CD4-positive, alpha-beta T cell treated with Interleukin-12 subunit alpha and Interleukin-12 subunit beta, for 1 hour (primary cell): ENCODE data around the gene HPDL.
"Not testable (repeated sequence)": the region's sequence is repeated elsewhere in the genome, so short reads cannot be mapped to it uniquely, and the experiment has no call there.

Experiments
- DNase-seq: peaks from one replicate; pipeline ENCODE4 v3.0.0-alpha.2; 2020

Gene HPDL

DNA sequence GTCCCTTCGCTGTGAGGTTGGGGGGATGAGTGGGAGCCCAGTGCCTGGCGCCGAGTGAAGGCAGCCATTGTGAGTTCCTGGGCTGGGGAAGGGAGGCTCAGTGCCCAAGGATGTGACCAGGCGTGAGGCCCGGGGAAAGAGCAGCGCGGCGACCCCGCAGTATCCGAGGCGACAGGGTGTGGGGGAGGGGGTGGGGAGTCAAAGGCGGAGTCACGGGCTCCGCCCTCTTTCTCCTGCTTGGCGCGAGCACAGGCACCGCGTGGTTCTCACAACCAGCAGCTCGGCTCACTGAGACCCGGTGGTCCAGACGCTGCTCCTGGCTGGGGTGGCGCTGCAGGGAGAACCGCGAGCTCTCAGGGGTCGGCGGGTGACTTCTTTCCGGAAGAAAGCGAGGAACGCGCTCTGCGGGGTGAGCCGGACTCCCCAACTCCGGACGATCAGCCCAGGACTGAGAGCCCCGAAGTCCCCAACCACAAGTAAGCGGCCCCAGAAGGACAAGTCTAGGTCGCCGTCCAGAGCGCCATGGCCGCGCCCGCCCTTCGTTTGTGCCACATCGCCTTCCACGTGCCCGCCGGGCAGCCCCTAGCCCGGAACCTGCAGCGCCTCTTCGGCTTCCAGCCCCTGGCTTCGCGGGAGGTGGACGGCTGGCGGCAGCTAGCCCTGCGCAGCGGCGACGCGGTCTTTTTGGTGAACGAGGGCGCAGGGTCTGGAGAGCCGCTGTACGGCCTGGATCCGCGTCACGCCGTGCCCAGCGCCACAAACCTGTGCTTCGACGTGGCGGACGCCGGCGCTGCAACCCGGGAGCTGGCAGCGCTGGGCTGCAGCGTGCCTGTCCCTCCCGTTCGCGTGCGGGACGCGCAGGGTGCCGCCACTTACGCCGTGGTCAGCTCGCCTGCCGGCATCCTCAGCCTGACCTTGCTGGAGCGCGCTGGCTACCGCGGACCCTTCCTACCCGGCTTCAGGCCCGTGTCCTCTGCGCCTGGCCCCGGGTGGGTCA, at the start of gene HPDL:
Gene HPDL, plus strand, starts transcription at position 269 of the 997 bp plus-strand sequence. Its CDS starts 254 bp downstream, at position 523.
- DNase-seq, result peak; percentile 61

- DNase-seq, result no peak
Measured at GRCh38 chr1:45282351-45282750, 44.3 kb upstream of the HPDL start.

GRCh38 chr1:45284858-45285257, 41.8 kb upstream of the HPDL start:
- DNase-seq, result not testable (repeated sequence)

GRCh38 chr1:45286521-45286920, 40.2 kb upstream of the HPDL start:
- not testable (repeated sequence) for DNase-seq

DNA sequence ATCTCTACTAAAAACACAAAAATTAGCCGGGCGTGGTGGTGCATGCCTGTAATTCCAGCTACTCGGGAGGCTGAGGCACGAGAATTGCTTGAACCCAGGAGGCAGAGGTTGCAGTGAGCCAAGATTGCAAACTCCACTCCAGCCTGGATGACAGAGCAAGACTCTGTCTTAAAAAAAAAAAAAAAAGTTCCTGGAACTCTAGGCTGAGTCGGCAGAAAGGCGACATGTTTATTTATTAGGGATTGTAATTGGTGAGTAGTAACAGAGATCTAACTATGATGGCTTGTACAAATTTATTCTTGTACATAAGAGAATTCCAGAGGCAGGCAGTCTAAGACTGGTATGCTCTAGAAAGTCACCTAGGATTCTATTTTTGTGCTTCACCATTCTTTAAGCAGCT, 35.7 kb upstream of the HPDL start:
- not testable (repeated sequence) for DNase-seq

DNA sequence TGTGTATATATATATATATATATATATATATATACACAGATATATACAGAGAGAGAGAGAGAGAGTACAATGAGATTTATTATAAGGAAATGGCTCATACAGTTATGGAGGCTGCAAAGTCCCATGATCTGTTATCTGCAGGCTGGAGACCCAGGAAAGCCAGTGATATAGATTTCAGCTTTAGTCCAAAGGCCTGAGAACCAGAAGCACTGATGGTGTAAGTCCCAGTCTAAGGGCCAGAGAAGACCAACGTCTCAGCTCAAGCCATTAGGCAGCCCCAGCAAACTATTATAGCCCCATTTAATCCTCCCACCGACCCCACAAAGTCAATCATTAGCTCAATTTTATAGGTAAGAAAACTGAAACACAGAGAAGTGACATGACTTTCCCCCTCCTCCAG, 35.0 kb upstream of the HPDL start:
- no peak for DNase-seq

GRCh38 chr1:45297666-45298356, 28.9 kb upstream of the HPDL start:
- no peak for DNase-seq

DNA sequence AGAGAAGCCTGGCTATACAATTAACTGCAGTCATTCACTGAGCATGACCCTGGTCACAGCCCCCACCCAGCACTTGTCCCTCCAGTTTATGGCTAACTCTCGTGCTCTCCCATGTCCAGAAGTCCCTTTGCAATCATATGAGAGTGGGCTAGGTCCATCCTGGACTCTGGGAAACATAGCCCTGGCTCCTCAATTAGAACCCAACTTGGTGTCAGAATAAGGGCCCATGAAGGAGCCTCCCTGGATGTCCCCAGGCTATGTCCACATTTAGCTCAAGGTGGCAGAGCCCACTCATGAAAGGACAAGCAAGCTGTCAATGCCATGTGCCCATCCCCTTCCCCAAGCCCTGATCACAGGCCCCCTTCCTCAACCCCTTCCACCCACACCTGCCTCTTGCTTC, 27.4 kb upstream of the HPDL start:
- DNase-seq, result no peak

- peak; percentile 71 for DNase-seq
Measured at GRCh38 chr1:45299981-45300668, 26.6 kb upstream of the HPDL start.

- no peak for DNase-seq
Measured at GRCh38 chr1:45300669-45300997, 26.1 kb upstream of the HPDL start.

GRCh38 chr1:45302505-45303150, 24.1 kb upstream of the HPDL start:
- no peak for DNase-seq

- peak; percentile 99 for DNase-seq
Measured at GRCh38 chr1:45303520-45304310, 23.0 kb upstream of the HPDL start.

DNA sequence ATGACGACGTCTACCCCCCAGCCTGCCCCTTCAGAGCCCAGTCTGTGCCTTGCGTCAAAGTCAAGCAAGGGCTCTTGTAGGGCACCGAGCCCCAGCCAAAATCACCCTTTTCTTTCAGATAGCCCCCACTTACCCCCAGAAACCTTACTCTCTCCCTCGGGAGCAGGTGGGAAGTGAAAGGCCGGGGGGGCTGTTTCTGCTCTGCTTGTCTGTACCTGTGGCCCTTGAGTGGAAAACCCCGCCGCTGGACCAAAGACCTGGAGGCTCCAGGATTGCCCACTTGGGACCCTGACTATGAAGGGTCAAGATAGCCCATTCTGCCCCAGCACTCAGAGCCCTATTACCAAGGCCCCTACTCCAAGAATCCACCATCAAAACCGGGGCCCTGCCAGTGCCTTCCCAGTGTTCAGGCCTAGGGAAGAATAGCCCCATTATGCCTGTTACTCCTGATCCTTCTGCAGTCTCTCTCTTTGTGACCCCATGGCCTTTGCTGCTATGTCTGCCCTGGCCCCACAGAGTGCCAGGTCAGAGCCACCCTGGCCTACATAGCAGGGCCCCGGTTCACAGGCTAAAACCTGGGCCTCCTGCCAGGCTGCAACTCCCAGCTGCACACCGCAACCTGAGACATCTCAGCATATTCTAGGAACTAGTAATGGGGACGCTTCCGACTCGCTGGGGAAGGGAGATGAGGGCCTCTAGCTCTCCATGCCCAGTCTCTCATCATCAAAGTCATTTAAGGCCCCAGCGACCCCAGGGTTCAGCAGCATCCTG, 22.2 kb upstream of the HPDL start:
- no peak for DNase-seq

DNA sequence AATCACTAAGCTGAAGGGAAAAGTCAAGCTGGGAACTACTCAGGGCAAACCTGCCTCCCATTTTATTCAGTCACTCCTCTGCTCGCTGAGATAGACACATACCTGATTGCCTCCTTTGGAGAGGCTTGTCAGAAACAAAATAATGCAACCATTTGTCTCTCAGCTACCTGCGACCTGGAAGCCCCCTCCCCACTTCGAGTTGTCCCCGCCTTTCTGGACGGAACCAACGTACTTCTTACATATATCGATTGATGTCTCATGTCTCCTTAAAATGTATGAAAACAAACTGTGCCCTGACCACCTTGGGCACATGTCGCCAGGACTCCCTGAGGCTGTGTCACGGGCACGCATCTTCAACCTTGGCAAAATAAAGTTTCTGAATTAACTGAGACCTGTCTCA, 21.5 kb upstream of the HPDL start:
- no peak for DNase-seq

DNA sequence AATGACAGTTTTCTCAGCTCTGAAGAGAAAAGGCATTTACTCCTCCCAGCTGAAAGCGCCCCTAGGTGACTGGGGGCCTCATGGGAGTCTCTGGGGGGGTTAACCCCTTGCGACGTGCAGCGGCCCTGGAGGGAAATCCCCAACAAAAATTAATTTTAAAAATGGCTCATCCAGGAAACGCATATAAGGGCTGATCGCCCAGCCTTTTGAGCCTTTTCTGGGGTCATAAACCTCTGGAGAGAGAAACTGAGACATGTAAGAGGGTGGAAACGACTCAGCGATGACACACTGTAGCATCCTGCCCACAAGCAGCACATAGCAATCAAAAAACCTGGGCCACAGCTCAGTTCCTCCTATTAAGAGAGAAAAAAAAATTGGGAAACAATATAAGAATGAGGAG, 20.4 kb upstream of the HPDL start:
- DNase-seq, result no peak

- DNase-seq, result no peak
Measured at GRCh38 chr1:45306905-45307304, 19.8 kb upstream of the HPDL start.

- no peak for DNase-seq
Measured at GRCh38 chr1:45314266-45314665, 12.4 kb upstream of the HPDL start.

GRCh38 chr1:45317166-45317565, 9.5 kb upstream of the HPDL start:
- no peak for DNase-seq

DNA sequence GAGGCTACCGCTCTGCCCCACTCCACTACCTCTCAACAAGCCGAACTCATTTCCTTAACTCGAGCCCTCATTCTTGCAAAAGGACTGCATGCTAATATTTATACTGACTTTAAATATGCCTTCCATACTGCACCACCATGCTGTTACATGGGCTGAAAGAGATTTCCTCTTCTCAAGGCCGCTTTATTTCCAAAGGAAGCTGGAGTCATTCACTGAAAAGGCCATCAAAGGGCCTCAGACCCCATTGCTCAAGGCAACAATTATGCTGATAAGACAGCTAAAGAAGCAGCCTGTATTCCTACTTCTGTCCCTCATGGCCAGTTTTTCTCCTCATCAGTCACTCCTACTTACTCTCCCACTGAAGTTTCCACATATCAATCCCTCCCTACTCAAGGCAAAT, 6.9 kb upstream of the HPDL start:
- DNase-seq, result no peak

DNA sequence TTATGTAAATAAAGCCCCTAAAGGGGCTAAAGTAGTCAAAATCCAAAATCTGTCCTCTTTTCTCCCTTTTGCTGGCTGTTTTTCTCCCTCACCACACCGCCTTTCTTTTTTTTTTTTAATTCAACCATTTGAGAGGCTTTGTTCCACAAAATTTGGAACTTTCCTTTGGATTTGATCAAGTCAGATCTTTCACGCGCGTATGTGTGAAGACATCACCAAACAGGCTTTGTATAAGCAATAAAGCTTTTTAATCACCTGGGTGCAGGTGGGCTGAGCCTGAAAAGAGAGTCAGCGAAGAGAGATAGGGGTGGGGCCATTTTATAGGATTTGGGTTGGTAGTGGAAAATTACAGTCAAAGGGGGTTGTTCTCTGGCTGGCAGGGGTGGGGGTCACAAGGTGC, 5.3 kb upstream of the HPDL start:
- DNase-seq, result no peak

DNA sequence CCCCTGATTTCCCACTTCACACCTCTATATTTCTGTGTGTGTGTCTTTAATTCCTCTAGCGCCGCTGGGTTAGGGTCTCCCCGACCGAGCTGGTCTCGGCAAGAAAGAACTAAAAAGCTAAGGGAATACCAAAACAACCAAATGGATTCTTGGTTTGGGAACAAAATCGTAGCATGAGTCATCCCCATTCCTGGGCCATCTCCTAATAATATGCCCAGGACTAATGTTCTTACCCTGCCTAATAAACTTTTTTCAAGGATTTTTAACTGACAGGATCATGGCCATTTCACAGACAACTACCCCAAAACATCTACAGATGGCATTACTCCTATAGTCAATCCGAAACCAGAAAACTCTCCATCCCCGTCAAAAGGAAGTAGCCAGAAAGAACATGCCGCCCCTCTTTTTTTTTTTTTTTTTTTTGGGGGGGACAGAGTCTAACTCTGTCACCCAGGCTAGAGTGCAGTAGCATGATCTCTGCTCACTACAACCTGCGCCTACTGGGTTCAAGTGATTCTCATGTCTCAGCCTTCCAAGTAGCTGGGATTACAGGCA, 4.1 kb upstream of the HPDL start:
- DNase-seq, result no peak
